ENCODE results near the gene ZNF526.

The ZNF526 gene

GRCh38 chr19:42219812-42220750, at the start of gene ZNF526:
TSS of gene ZNF526 (plus strand) at chr19:42220312. CDS start at chr19:42224404, 4,092 bp downstream.
- DNase-seq (ENCODE audit: low spot score), result peak; percentile 100

GRCh38 chr19:42170715-42171114, 49.4 kb upstream of the ZNF526 start:
- no peak for DNase-seq (ENCODE audit: low spot score)

GRCh38 chr19:42172261-42172660, 47.9 kb upstream of the ZNF526 start:
- DNase-seq (ENCODE audit: low spot score), result no peak

GRCh38 chr19:42173695-42174094, 46.4 kb upstream of the ZNF526 start:
- no peak for DNase-seq (ENCODE audit: low spot score)

DNA sequence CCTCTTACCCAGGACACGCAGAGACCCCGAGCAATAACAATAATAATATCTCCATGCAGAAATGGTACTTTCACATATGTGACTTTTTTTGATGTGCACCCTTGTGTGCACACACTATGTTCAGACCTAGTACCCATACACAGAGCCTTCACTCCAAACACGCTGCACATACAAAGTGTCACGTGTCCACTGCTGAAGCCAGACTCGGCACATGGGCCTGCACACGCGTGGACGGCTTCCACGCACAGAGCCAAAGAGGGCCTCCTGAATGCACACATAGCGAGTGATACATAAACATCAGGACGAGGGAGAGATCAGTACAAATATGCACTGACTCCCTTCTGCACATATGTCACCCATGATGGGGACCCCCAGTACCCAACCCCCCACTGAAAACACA, 45.9 kb upstream of the ZNF526 start:
- no peak for DNase-seq (ENCODE audit: low spot score)

DNA sequence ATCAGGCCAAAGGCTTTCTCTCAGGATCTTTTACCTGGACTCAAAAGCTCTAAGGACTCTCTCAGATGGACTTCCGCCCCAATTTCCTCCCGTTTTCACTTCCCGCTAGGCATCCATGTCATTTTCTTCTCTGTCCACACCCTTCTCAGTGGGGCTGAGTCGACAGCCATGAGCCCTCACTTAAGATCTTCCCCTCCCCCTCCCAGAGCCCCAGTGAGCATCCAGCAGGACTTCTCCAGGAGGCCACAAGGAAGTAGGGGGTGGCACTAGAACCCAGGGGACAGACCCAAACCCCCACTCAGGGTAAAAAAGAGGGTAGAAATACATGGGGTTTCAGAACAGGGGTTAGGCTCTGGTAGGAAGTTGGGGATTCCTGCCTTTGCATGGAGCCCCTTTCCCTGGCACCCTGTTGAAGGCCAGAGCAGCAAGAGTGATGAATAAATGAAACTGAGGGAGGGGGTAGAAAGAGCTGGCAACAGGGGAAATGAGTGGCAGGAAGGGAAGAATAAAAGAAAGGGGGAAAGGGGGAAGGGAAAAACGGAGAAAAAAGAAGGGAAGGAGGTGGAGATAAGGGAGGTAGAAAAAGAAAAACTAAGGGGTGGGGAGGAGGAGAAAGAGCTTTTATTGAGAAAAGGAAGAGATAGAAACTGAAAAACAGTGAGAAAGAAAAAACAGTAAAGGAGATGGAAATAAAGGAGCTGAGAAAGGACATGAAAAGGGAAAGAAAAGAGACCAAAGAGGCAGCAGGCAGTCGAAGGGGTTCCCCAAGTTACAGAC, 45.0 kb upstream of the ZNF526 start:
- no peak for DNase-seq (ENCODE audit: low spot score)

- DNase-seq (ENCODE audit: low spot score), result no peak
These were observed 44.0 kb upstream of the ZNF526 start for GRCh38 chr19:42175952-42176648.

- peak; percentile 51 for DNase-seq (ENCODE audit: low spot score)
These were observed 43.5 kb upstream of the ZNF526 start for GRCh38 chr19:42176649-42176989.

GRCh38 chr19:42176990-42177685, 43.0 kb upstream of the ZNF526 start:
- peak; percentile 74 for DNase-seq (ENCODE audit: low spot score)

GRCh38 chr19:42177686-42178019, 42.5 kb upstream of the ZNF526 start:
- no peak for DNase-seq (ENCODE audit: low spot score)

GRCh38 chr19:42178791-42179674, 41.1 kb upstream of the ZNF526 start:
- DNase-seq (ENCODE audit: low spot score), result peak; percentile 55

GRCh38 chr19:42184401-42184861, 35.7 kb upstream of the ZNF526 start:
- DNase-seq (ENCODE audit: low spot score), result peak; percentile 77

DNA sequence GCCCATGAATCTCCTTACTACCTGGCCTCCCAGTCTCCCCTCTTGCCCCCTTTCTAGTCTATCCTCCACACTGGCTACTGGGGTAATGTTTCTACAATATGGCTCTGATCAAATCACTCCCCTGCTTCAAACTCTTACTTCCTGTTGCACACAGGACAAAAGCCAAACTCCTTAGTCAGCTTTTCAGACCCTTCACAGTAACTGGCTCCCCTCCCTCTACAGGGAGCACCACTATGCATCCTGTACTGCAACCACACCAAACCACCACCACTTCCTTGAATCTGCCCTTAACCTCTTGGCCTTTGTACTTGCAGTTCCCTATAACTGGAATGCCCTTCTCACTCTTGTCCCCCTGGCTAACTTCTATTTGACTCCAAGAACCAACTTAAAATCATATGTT, 34.8 kb upstream of the ZNF526 start:
- no peak for DNase-seq (ENCODE audit: low spot score)

DNA sequence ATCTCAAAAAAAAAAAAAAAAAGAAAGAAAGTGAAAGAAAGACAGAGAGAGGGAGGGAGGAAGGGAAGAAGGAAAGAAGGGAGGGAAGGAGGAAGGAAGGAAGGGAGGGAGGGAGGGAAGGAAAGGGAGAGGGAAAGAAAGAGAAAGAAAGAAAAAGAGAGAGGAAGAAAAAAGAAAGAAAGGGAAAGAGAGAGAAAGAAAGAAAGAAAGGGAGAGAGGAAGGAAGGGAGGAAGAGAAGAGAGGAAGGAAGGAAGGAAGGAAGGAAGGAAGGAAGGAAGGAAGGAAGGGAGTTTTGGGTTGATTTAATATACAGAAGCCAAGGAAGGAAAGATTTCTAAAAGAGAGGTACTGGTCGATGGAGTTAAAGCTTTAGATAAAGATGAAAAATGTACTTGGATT, 31.4 kb upstream of the ZNF526 start:
- no peak for DNase-seq (ENCODE audit: low spot score)

DNA sequence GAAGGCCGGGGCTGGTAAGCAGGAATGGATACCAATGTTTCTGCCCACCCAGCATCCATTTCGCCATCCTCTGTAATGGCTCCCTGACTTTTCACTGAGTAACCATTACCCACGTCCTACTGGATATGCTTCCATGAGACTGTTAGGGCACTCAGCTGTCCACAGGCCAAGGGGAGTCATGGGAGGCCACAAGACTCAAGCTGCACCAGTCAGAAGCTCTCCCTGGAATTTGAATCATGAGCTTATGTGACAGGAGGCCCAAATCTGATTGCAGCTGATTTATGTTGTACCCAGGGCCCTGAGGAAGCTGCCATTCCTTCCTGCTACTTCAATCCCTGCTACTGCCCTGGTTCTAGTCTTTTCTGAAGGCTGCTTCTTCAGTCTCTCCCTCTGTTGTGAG, 31.0 kb upstream of the ZNF526 start:
- no peak for DNase-seq (ENCODE audit: low spot score)

- DNase-seq (ENCODE audit: low spot score), result no peak
These were observed 28.8 kb upstream of the ZNF526 start for GRCh38 chr19:42191330-42191729.

DNA sequence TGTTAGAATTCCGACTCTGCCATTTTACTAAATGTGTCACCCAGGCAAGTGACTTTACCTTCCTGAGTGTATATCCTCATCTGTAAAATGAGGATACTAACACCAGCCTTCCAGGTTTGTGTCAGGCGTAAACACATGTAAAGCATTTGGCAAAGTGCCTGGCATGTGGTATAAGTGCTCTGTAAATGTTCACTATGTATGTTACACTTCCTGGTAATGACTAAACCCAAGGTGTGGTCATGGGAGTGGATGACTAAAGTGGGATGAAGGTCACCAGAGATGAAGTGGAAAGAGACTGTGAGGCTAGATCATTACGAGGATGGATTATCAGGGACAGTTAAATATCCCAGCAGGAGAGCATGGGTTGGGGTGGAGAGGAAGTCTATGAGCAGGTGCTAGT, 28.3 kb upstream of the ZNF526 start:
- peak; percentile 52 for DNase-seq (ENCODE audit: low spot score)

DNA sequence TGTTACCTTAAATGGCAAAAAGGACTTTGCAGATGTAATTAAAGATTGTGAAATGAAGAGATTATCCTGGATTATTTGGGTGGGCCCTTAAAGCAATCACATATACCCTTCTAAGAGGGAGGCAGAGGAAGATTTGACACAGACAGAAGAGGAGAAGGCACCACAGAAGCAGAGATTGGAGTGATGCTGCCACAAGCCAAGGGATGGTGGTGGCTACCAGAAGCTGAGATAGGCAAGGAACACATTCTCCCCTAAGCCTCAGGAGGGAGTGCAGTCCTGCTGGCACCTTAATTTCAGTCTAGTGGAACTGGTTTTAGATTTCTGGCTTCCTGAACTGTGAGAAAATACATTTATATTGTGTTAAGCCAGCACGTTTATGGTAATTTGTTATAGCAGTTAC, 26.8 kb upstream of the ZNF526 start:
- DNase-seq (ENCODE audit: low spot score), result no peak

DNA sequence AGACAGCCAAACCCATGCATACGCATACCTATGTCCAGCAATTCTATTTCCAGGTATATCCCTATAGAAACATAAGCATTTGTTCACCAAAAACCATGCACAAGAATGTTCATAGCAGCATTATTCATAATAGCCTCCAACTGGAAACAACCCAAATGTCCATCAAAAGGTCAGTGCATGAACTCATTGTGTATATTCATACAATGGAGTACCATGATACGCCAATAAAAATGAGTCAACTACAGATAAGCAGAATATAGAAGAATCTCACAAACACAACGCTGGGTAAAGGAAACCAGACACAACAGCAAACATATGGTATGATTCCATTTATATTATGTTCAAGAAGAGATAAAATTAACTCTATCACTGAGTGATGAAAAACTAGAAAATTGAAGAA, 26.4 kb upstream of the ZNF526 start:
- no peak for DNase-seq (ENCODE audit: low spot score)

DNA sequence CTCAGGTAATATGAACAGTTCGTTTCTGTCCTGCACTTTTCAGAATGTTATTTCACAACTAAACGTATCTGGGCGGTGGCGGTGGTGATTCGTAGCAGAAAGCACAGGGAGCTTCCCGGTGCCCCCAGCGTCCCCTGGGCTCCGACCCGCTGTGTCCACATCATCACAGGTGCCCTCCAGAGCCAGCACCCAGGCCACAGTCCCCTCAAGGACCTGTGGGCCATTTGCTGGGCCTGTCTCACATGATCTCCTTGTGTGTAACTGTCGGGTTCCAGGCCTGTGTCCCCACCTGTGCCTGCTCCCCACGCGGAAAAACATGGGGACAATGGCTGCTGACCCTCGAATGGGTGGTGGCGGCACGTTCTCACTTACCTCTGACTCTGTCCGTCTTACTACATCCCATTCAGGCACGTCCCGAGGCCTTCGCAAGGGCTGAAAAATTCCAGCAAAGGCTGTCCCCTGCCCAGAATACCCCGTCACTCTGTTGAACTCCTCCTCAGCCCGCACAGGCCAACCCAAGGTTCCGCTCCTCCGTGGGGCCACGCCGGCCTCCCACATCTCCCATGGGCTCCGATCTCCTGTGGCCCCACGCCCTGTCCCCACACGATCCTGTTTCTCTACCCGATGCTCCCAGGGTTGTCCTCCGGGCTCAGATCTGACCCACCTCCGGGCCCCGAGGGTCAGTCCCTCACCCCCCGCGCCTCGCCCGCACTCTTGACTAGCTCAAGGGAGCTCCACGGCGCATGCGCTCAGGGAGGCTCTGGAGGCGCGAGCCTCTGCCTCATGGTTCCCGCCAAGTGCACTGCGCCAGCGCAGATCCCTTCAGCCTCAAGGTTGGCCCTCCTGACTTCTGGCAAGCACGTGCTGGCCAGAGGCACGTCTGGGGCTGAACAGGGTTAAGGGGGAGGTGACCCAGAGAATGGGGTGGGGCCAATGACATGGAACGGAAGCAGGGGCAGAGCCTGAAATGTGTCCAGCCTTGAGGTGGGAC, 23.8 kb upstream of the ZNF526 start:
- no peak for DNase-seq (ENCODE audit: low spot score)
